ENCODE results near the gene C2orf92.
"Not testable (repeated sequence)": the region's sequence is repeated elsewhere in the genome, so short reads cannot be mapped to it uniquely, and the experiment has no call there.

GRCh38 chr2:97622976-97623375 is 46.5 kb upstream of the C2orf92 start:
- not testable (repeated sequence) for TF ChIP-seq YY1 (IDR thresholded peaks at IDR 0.05; ENCODE audit: insufficient read depth, insufficient read length); SUZ12 (IDR thresholded peaks at IDR 0.05; ENCODE audit: extremely low read depth, insufficient read depth, insufficient read length)

All from NT2/D1 (cell line).